ENCODE results near the gene GALNTL6. TPM values are rescaled to one million over a fixed set of nuclear protein-coding genes. Genes with fewer than 3 reads are reported as not detected.

Gene GALNTL6
- total and polyA plus RNA-seq, 9 of the 15 experiments (the other 6 are each of a cell fraction or from before 2014, with no cell fraction given): 0.18 to 0.50 (median 0.29) TPM

GRCh38 chr4:172344308-172344938 is 531.2 kb downstream of the GALNTL6 start (continued):
- TF ChIP-seq, protein P1, sequence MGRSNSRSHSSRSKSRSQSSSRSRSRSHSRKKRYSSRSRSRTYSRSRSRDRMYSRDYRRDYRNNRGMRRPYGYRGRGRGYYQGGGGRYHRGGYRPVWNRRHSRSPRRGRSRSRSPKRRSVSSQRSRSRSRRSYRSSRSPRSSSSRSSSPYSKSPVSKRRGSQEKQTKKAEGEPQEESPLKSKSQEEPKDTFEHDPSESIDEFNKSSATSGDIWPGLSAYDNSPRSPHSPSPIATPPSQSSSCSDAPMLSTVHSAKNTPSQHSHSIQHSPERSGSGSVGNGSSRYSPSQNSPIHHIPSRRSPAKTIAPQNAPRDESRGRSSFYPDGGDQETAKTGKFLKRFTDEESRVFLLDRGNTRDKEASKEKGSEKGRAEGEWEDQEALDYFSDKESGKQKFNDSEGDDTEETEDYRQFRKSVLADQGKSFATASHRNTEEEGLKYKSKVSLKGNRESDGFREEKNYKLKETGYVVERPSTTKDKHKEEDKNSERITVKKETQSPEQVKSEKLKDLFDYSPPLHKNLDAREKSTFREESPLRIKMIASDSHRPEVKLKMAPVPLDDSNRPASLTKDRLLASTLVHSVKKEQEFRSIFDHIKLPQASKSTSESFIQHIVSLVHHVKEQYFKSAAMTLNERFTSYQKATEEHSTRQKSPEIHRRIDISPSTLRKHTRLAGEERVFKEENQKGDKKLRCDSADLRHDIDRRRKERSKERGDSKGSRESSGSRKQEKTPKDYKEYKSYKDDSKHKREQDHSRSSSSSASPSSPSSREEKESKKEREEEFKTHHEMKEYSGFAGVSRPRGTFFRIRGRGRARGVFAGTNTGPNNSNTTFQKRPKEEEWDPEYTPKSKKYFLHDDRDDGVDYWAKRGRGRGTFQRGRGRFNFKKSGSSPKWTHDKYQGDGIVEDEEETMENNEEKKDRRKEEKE (IDR thresholded peaks at IDR 0.05; ENCODE audit: borderline replicate concordance in 1 of 2, control insufficient read depth in 1 of 2, low read depth in 2 of 2, low read length in 1 of 2): no peak
- TF ChIP-seq ZKSCAN3 (CRISPR knock-in tag; IDR thresholded peaks at IDR 0.05): no peak
- TF ChIP-seq CTCF (IDR thresholded peaks at IDR 0.05 in 2 of 3, conservative IDR thresholded peaks at IDR 0.05 in 1 of 3; ENCODE audit: insufficient read depth in 2 of 3, low read depth in 1 of 3, low read length in 3 of 3): no peak
- TF ChIP-seq ZNF445 (CRISPR knock-in tag; IDR thresholded peaks at IDR 0.05; ENCODE audit: low read depth): no peak
- no peak for TF ChIP-seq SFPQ (IDR thresholded peaks at IDR 0.05; ENCODE audit: low read depth, low read length)
- no peak for TF ChIP-seq CBX2 (IDR thresholded peaks at IDR 0.05; ENCODE audit: insufficient read depth, low read length, poor library complexity, severe bottlenecking)
- TF ChIP-seq GABPB2 (CRISPR knock-in tag; conservative IDR thresholded peaks at IDR 0.05): no peak

Measured in K562 (cell line).